GM12875 (cell line): ENCODE data around the gene THRB.

Experiments used
- H3K4me3 ChIP-seq: one replicate; pipeline ENCODE4 v1.5.1; 2011; ENCODE audit warnings: low read depth, low read length, control low read depth
- TF ChIP-seq, protein P1 (sequence below): IDR thresholded peaks from 2 replicates; pipeline ENCODE4 v1.5.1; 2011; ENCODE audit warnings: low read depth, mild to moderate bottlenecking, control low read depth, inconsistent platforms, low read length, moderate library complexity, borderline replicate concordance; ENCODE audit not compliant: insufficient read depth

The THRB gene

DNA sequence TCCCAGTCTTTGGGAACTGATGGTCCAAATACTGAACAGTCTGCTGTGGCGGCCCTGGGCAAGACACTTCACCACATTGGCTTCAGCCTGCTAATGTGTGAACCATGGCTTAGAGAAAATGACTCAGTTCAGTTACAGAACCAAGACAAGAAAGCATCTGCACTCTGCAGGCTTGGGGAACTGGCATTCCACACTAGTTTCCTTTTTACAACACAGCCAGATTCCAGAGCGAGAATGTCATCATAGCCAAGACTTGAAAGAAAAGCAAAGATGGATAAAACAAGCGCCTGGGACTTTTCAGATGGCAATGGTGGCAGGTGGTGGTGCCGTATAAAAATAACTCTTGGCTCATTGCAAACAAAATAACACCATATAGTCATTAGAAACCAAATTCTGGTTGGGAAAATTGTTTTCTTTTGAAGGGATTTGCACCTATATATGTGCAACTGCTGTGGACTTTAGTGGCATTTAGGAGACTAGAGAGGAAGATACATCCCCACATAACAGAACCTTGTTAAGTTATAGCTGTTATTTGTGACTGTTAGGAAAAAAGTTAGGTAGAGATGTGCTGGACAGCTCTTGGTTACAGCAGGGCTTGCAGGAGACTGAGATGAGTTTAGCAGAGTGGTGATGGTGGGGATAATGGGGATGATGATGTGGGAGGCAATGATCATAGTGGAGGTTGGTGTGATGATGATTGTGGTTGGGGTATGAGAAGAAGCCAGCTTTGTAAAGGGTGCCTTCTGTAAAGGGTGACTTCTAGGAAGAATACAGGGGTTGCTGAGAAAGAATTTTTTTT is 273.6 kb downstream of the THRB start:
- no peak overlapping the region for H3K4me3 ChIP-seq
- TF ChIP-seq, protein P1, sequence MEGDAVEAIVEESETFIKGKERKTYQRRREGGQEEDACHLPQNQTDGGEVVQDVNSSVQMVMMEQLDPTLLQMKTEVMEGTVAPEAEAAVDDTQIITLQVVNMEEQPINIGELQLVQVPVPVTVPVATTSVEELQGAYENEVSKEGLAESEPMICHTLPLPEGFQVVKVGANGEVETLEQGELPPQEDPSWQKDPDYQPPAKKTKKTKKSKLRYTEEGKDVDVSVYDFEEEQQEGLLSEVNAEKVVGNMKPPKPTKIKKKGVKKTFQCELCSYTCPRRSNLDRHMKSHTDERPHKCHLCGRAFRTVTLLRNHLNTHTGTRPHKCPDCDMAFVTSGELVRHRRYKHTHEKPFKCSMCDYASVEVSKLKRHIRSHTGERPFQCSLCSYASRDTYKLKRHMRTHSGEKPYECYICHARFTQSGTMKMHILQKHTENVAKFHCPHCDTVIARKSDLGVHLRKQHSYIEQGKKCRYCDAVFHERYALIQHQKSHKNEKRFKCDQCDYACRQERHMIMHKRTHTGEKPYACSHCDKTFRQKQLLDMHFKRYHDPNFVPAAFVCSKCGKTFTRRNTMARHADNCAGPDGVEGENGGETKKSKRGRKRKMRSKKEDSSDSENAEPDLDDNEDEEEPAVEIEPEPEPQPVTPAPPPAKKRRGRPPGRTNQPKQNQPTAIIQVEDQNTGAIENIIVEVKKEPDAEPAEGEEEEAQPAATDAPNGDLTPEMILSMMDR, result no peak

DNA sequence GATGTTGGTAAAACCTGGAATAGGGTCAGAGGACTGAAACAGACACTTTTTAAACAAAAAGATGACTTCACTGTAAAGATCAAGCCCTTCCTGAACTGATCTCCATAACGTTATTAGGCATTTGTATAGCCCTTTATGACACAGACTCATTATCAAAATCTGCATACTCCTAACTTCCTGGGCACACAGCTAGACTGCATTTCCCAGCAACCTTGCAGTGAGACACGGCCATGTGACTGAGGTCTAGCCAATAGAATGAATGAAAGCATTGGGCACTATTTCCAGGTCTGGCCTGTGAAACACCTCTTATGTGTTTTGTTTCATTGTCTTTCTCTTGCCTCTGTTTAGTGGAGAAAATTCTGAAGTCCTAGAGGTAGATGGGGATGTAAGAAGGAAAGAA is 279.1 kb downstream of the THRB start:
- no peak overlapping the region for H3K4me3 ChIP-seq
- TF ChIP-seq, protein P1, result no peak

DNA sequence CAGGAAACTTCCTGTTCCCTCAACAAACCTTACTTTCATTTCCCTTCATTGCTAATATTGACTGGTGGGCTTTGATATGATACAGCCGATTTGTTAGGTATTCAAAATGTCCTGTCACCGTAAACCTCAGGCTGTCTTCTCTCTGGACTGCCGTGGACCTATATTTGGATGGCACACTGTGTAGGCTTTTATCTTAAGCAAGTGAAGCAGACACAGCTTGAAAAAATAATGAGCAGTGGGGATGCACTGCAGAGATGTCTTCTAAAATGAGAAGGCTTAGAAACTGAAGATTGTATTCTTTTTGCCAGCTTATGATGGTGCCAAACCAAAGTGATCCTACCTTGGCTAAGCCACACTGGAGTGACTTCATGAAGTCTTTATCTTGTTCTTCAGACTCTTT is 283.3 kb downstream of the THRB start:
- TF ChIP-seq, protein P1, result no peak
- no peak overlapping the region for H3K4me3 ChIP-seq

DNA sequence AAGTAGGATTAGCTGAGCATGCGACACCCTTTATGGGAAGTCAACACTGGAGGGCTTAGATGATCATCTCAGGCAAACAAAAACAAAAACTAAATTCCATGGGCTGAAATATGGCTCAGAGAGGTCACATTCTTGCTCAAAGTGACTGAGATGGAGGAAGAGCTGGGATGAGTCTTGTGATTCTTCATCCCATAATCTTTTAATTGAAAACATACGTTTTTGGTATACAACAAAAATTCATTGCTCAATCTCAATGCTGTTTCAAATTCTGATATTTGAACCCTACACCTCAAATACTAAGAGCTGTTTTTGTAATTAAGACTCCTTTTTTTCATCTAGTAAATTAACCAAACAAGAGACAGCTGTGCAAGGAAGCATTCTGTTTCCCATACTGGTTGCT is 292.6 kb downstream of the THRB start:
- no peak overlapping the region for H3K4me3 ChIP-seq
- TF ChIP-seq, protein P1, result no peak

DNA sequence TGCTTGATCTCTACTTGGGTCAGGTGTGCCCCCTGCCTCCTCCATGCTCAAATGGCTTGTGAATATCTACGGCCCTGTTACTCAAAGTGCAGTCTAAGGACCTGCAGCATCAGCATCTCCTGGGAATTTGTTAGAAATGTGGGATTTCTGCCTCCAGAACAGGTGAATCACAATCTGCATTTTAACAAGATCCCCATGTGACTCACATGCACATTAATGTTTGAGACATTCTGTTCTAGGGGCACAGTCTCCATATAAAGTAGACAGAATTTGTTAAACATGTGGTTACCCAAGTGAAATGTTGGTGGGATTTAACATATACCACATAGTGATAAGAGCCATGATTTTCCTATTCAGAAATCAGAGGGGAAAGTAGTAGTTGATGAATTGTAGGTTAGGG is 293.3 kb downstream of the THRB start:
- TF ChIP-seq, protein P1, result no peak
- no peak overlapping the region for H3K4me3 ChIP-seq

DNA sequence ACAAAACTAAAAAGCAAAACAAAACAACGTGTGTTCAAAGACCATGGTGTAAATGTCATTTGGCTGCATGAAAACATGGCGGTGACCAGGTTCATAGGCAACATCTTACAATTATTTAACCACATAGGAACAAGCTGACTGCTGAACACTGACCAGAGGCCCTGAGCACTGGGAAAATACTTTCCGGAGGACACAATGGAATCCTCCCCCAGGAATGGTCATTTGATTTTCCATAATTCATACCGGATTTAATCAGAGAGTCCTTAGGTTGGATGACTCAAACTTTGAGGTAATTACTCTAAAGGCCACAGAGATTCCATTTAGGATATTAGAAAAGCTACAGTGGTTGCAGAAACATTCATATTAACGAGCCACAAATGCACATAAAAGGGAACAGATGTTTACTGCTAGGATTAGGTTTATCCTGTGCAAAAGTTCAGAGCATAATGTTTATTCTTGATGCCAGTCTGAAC is 294.8 kb downstream of the THRB start:
- TF ChIP-seq, protein P1, result no peak

DNA sequence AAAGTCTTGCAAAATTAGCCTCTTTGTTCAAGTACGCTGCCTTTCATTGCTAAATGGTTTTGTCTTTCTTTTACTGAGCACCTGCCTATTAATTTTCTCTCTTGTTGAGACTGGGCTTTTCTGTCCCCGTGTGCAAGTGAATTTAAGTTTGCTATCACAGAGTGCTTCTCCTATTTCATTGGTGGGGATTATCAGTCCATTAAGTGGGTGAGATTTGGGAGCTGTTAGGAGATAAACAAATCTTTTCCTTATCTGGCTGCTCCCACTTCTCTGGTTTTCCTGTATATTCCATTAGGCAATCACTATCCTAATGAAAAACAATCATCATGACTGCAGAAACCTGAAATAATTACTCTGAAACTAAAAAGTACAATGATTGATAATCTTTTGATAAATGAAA is 295.4 kb downstream of the THRB start:
- TF ChIP-seq, protein P1, result no peak
- no peak overlapping the region for H3K4me3 ChIP-seq

More for the DNA sequence above, 294.8 kb downstream of the THRB start:
- no peak overlapping the region for H3K4me3 ChIP-seq
